ENCODE data around the gene TUBB2B.

TUBB2B gene

DNA sequence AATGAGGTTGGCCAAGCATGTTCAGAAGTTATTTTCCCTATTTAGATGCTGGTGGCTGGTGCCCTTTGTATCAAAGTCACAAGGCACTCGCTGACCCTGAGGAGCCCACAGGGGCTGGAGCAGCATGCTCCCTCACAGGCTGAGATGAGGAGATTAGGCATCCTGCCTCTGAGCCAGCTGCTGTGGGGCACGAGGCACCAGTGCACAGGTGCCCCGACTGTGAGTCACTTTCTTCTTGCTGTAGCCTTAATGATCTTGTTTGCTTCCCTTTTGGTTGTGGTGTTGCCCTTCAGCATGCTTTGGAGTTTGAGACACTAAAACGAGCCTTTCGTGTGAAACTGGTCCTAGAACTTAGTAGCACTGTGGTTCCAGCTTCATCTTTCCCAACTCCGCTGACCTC, 35.6 kb upstream of the TUBB2B start:
- no peak for TF ChIP-seq GATA3 (IDR thresholded peaks at IDR 0.05; ENCODE audit: low read depth, low read length)
- TF ChIP-seq GATA2 (IDR thresholded peaks at IDR 0.05; ENCODE audit: low read depth, low read length): no peak; the same call in 1 of the 2 replicates

GRCh38 chr6:3261921-3262320, 34.5 kb upstream of the TUBB2B start:
- TF ChIP-seq GATA3 (IDR thresholded peaks at IDR 0.05; ENCODE audit: low read depth, low read length) (no peak), GATA2 (IDR thresholded peaks at IDR 0.05; ENCODE audit: low read depth, low read length) (no peak)

- TF ChIP-seq GATA2 (IDR thresholded peaks at IDR 0.05; ENCODE audit: low read depth, low read length): no peak
- TF ChIP-seq GATA3 (IDR thresholded peaks at IDR 0.05; ENCODE audit: low read depth, low read length): no peak
Observed at GRCh38 chr6:3261518-3261820, 34.0 kb upstream of the TUBB2B start.

GRCh38 chr6:3260772-3261517, 33.5 kb upstream of the TUBB2B start:
- TF ChIP-seq GATA2 (IDR thresholded peaks at IDR 0.05; ENCODE audit: low read depth, low read length) (no peak), GATA3 (IDR thresholded peaks at IDR 0.05; ENCODE audit: low read depth, low read length) (no peak)

DNA sequence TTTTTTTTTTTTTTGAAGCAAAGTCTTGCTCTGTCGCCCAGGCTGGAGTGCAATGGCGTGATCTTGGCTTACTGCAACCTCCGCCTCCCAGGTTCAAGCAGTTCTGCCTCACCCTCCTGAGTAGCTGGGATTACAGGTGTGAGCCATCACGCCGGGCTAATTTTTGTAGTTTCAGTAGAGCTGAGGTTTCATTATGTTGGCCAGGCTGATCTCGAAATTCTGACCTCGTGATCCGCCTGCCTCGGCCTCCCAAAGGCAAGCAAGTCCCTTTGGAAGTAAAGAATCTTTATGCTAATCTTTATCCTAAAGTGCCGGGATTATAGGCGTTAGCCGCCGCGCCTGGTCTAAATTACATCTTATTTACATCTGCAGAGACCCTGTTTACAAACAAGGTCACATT, 32.8 kb upstream of the TUBB2B start:
- TF ChIP-seq GATA2 (IDR thresholded peaks at IDR 0.05; ENCODE audit: low read depth, low read length) (no peak), GATA3 (IDR thresholded peaks at IDR 0.05; ENCODE audit: low read depth, low read length) (no peak)

DNA sequence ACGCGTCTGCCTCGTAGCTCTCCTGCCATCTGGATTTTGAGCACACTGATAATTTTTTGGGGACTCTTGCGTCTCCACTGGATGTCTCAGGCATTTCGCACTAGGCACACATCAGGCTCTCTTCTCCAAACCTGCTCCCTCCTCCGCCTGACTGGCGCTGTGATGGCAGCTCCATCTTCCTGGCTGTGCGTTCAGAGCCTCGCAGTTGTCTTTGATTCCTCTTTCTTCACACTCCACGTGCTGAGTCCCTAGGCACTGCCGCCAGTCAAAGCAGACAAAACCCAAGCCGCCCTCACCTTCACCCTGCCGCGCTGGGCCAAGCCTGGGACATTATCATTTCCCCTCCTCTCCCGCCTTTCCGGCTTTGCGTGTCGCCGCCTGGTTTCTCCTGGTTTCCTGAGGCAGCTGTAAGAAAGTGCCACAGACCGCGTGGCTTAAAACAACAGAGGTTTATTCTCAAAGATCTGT, 32.1 kb upstream of the TUBB2B start:
- TF ChIP-seq GATA3 (IDR thresholded peaks at IDR 0.05; ENCODE audit: low read depth, low read length) (no peak), GATA2 (IDR thresholded peaks at IDR 0.05; ENCODE audit: low read depth, low read length) (no peak)

DNA sequence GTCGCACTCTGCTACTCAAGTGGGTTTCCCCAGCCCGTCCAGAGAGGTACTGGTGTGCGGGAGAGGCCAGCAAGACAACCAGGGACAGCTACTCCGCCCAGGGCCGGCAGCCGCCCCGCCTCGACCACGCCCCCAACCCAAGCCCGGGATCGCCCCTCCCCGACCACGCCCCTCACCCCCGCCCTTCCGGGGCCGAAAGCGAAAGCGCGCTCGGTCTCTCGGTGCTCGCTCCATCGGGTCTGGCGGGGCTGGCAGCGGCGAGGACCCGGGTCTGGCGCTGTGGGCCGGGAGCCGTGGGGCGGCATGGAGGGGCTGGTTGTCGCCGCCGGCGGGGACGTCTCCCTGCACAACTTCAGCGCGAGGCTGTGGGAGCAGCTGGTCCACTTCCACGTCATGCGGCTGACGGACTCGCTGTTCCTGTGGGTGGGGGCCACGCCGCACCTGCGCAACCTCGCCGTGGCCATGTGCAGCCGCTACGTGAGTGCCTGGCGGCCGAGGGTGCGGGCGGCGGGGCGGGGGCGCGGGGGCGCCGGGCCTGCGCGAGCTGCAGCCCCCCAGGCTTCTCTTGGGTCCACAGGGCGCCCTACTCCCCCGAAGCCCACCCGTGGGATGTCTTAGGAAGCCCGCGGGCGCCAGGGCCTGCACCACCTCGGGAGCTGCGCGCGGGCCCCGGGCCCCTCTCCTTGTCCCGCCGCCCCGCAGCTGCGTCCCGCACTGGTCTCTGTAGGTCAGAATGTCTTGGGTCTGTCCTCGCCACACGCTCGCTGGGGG, 31.5 kb upstream of the TUBB2B start, which contains the start of gene PSMG4:
Gene PSMG4 (plus strand): TSS at position 228 of the 771 bp plus-strand sequence. CDS start 76 bp downstream, at position 304.
- TF ChIP-seq GATA3 (IDR thresholded peaks at IDR 0.05; ENCODE audit: low read depth, low read length) (no peak), GATA2 (IDR thresholded peaks at IDR 0.05; ENCODE audit: low read depth, low read length) (no peak)

- TF ChIP-seq GATA3 (IDR thresholded peaks at IDR 0.05; ENCODE audit: low read depth, low read length): no peak
- no peak for TF ChIP-seq GATA2 (IDR thresholded peaks at IDR 0.05; ENCODE audit: low read depth, low read length)
Observed at GRCh38 chr6:3258201-3258600, 30.7 kb upstream of the TUBB2B start.

DNA sequence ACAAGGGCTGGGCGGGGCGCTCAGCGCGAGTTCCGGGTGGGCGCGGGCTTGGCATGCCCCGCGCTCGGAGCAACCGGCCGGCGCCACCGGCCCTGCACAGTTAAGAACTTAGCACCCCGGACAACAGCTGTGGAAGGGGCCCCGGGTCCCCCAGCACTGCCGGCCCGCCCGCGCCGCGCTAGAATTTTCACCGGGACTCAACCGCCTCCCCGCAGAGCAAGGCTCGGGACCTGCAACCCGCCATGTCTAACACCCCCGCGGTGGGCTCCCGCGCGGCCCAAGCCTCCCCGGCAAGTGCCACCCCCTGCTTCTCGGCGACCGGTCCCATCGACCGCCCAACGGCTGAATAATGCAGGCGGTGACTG, 26.1 kb upstream of the TUBB2B start:
- TF ChIP-seq GATA2 (IDR thresholded peaks at IDR 0.05; ENCODE audit: low read depth, low read length): no peak
- no peak for TF ChIP-seq GATA3 (IDR thresholded peaks at IDR 0.05; ENCODE audit: low read depth, low read length)

DNA sequence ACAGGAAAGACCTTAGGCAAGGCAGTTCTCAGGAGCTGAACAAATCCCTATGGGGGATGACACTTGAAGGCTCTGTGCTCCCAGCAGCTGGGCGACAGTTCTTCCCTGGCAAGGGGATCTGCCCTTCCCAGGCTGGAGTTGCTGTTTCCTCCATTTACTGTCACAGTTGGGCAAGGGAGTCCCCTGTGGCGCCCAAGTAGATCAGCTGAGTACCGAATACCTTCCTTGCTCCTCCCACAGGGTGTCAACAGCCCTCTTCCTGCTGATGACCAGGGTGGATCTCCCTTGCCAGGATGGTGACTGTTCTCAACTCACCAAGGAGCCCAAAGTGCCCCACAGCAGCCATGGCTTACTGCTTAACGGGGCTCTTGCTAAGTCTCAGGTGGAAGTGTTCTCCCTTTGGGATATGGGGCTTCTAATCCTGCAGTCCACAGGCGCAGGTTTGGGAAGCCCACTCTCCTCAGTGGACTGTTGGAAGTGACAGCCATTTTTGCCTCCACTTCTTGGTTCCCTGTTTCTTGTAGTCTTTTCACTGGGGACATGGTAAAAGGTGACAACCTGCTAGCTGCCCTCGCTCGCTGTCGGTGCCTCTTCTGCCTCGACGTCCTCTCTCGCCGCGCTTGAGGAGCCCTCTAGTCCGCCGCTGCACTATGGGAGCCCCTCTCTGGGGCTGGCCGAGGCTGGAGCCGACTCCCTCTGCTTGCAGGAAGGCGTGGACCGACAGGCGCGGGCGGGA, 25.6 kb upstream of the TUBB2B start:
- no peak for TF ChIP-seq GATA2 (IDR thresholded peaks at IDR 0.05; ENCODE audit: low read depth, low read length)
- TF ChIP-seq GATA3 (IDR thresholded peaks at IDR 0.05; ENCODE audit: low read depth, low read length): no peak

- no peak for TF ChIP-seq GATA2 (IDR thresholded peaks at IDR 0.05; ENCODE audit: low read depth, low read length)
- TF ChIP-seq GATA3 (IDR thresholded peaks at IDR 0.05; ENCODE audit: low read depth, low read length): no peak
Observed at GRCh38 chr6:3252369-3252768, 24.9 kb upstream of the TUBB2B start.

DNA sequence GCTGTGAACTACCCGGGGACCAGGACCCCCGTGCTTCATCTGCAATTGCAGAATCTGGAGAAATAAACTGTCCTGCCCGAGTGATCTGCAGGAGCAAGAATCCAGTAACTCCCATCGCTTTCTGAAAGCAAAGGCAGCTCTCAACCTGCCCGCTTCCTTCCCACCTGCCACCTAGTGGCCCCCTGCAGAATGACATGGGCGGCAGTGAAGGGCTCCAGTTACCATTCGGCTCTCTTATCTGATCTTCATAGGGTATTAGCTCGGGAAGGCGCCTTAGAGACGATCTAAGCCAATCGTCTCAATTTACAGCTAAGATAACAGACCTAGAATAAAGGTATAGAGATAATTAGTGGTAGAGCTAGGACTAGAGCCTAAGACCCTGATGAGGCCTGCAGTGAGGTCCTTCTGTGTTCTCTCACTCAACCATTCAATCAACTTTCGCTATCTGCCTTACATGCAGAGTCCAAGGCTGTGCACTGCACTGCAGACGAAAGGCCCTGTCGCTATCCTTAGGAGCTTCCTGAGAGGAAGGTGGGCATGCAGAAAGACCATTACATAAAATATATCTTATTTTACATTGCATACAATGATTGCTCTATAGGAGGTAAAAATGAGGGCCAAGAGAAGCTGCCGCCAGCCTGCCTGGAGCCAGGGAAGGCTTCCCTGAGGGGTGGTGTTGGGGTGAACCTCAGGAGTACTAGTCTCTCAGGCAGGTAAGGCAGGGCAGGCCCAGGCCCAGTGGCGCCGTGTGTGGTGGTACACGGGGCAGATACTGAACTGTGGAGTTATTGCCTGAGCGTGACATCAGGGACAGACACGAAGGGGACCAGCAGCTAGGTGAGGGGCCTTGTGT, 24.2 kb upstream of the TUBB2B start:
- TF ChIP-seq GATA3 (IDR thresholded peaks at IDR 0.05; ENCODE audit: low read depth, low read length): no peak; the same call in 1 of the 2 replicates
- TF ChIP-seq GATA2 (IDR thresholded peaks at IDR 0.05; ENCODE audit: low read depth, low read length): peak; percentile 87

DNA sequence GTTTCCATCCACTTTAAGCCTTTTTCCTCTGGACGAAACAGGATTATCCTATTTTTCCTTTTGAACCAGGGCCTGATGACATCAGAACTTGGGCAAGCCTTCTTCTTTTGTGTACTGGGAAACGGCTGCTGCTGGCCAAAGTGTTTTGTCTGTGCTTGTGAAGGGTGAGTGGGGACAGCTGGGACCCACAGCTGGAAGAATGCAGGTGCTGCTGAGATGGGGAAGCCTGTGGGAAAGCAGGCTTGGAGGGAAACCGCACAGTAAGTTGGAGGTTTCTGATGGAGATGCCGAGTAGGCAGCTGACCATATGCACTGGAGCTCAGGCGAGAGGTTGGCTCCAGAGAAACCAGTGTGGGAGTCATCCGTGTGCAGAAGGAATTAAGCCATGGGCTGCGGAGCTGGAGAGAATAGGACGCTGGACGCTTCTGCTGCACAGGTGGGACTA, 22.8 kb upstream of the TUBB2B start:
- TF ChIP-seq GATA3 (IDR thresholded peaks at IDR 0.05; ENCODE audit: low read depth, low read length) (no peak), GATA2 (IDR thresholded peaks at IDR 0.05; ENCODE audit: low read depth, low read length) (no peak)
